Measurements from ENCODE around the gene KCNC4. TPM values are rescaled to one million over a fixed set of nuclear protein-coding genes. Genes with fewer than 3 reads are reported as not detected.

The KCNC4 gene
- total RNA-seq, 1 donor, result 1.4 TPM

DNA sequence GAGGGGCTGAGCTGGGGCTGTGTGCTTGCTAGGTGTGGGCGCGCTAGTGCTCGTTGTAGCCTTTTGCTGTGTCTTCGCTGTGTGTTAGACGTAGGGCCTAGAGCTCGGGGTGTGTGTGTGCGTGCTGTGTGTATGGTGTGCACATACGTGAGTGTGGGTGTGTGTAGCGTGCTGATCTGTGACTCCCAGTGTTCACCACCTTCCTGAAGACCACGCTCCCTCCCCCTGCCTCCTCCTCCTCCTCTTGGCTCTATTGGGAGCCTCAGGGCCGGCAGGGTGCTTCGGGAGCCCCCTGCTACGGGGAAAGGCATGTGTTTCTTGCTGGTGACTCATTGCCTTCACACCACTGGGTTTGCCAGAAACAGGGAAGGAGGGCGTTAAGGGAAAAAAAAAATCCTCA lies 9.4 kb upstream of the KCNC4 start:
- Histone ChIP-seq H3K27me3 (ENCODE audit: insufficient read depth, low read length) (no peaks in the 10 kb centered on the region), H3K4me1 (ENCODE audit: insufficient read depth, low read length) (peaks cover 8% of the 10 kb centered on the region), H3K4me3 (ENCODE audit: insufficient read depth, low read length) (no peak overlapping the region), H3K9me3 (ENCODE audit: low read depth, low read length) (no peaks in the 10 kb centered on the region), H4K20me1 (ENCODE audit: insufficient read depth, low read length) (no peaks in the 10 kb centered on the region), H3K79me2 (ENCODE audit: insufficient read depth, low read length) (no peaks in the 10 kb centered on the region), H2AFZ (ENCODE audit: low read length) (no peak overlapping the region), H3K27ac (ENCODE audit: low read depth, low read length) (no peak overlapping the region), H3K4me2 (ENCODE audit: insufficient read depth, low read length) (no peak overlapping the region), H3K36me3 (ENCODE audit: insufficient read depth, low read length) (no peaks in the 10 kb centered on the region)
- no peak for DNase-seq (ENCODE audit: insufficient read length, low spot score, missing footprints)
- no peak for TF ChIP-seq CTCF (IDR thresholded peaks at IDR 0.05; ENCODE audit: extremely low read depth, low read depth, low read length)

- H3K79me2 ChIP-seq (ENCODE audit: insufficient read depth, low read length), result no peaks in the 10 kb centered on the region
- peak; percentile 36 for DNase-seq (ENCODE audit: insufficient read length, low spot score, missing footprints)
These were observed 8.8 kb upstream of the KCNC4 start for GRCh38 chr1:110201157-110201825.

DNA sequence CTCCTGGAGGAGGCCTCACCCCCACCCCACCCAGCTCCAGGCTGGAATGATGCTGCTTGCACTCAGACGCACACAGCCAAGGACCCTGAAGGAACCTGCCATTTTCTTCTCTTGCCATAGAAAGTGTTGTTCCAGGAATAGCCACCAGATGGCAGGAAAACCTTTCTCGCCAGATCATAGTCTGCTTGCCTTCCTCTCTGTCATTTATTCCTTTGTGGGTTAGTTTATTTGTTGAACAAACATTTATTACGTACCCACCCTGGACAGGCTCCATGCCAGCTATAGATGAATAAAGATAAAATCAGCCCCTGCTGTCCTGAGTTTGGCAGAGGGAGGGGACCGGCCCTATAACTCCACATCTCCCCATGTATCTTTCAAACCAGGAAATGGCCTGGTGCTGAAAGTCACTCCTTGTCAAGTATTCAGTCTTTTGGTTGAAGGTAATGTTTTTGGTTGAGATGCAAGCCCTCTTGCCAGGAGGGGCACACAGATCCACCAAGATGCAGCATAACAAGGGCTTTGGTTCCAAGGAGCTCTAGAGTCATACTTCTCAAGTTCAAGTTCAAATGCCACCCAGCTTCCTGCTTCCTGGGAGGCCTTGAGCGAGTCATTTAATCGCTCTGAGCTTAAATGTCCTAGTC lies 7.0 kb upstream of the KCNC4 start:
- Histone ChIP-seq H3K27me3 (ENCODE audit: insufficient read depth, low read length) (no peaks in the 10 kb centered on the region), H3K4me3 (ENCODE audit: insufficient read depth, low read length) (no peak overlapping the region), H3K36me3 (ENCODE audit: insufficient read depth, low read length) (no peaks in the 10 kb centered on the region), H3K27ac (ENCODE audit: low read depth, low read length) (no peak overlapping the region), H2AFZ (ENCODE audit: low read length) (peak overlapping the region; percentile 66), H4K20me1 (ENCODE audit: insufficient read depth, low read length) (no peaks in the 10 kb centered on the region), H3K9me3 (ENCODE audit: low read depth, low read length) (no peaks in the 10 kb centered on the region), H3K79me2 (ENCODE audit: insufficient read depth, low read length) (no peaks in the 10 kb centered on the region), H3K4me2 (ENCODE audit: insufficient read depth, low read length) (peak overlapping the region; percentile 4), H3K4me1 (ENCODE audit: insufficient read depth, low read length) (peaks cover 8% of the 10 kb centered on the region)
- peak; percentile 87 for TF ChIP-seq CTCF (IDR thresholded peaks at IDR 0.05; ENCODE audit: extremely low read depth, low read depth, low read length)
- peak; percentile 91 for DNase-seq (ENCODE audit: insufficient read length, low spot score, missing footprints)

More at GRCh38 chr1:110201157-110201825, 8.8 kb upstream of the KCNC4 start:
- Histone ChIP-seq H3K27me3 (ENCODE audit: insufficient read depth, low read length) (no peaks in the 10 kb centered on the region), H4K20me1 (ENCODE audit: insufficient read depth, low read length) (no peaks in the 10 kb centered on the region), H3K27ac (ENCODE audit: low read depth, low read length) (no peak overlapping the region), H3K4me2 (ENCODE audit: insufficient read depth, low read length) (no peak overlapping the region), H3K36me3 (ENCODE audit: insufficient read depth, low read length) (no peaks in the 10 kb centered on the region), H3K9me3 (ENCODE audit: low read depth, low read length) (no peaks in the 10 kb centered on the region), H2AFZ (ENCODE audit: low read length) (no peak overlapping the region), H3K4me3 (ENCODE audit: insufficient read depth, low read length) (no peak overlapping the region), H3K4me1 (ENCODE audit: insufficient read depth, low read length) (peaks cover 8% of the 10 kb centered on the region)
- TF ChIP-seq CTCF (IDR thresholded peaks at IDR 0.05; ENCODE audit: extremely low read depth, low read depth, low read length), result no peak

GRCh38 chr1:110205156-110205555 lies 5.0 kb upstream of the KCNC4 start:
- H3K4me1 ChIP-seq (ENCODE audit: insufficient read depth, low read length), result peaks cover 12% of the 10 kb centered on the region
- no peak overlapping the region for H3K4me2 ChIP-seq (ENCODE audit: insufficient read depth, low read length)
- TF ChIP-seq CTCF (IDR thresholded peaks at IDR 0.05; ENCODE audit: extremely low read depth, low read depth, low read length), result no peak
- H3K27ac ChIP-seq (ENCODE audit: low read depth, low read length), result no peak overlapping the region
- no peaks in the 10 kb centered on the region for H3K79me2 ChIP-seq (ENCODE audit: insufficient read depth, low read length)
- H4K20me1 ChIP-seq (ENCODE audit: insufficient read depth, low read length), result no peaks in the 10 kb centered on the region
- DNase-seq (ENCODE audit: insufficient read length, low spot score, missing footprints), result peak; percentile 50
- H3K9me3 ChIP-seq (ENCODE audit: low read depth, low read length), result no peaks in the 10 kb centered on the region
- no peaks in the 10 kb centered on the region for H3K36me3 ChIP-seq (ENCODE audit: insufficient read depth, low read length)
- H3K27me3 ChIP-seq (ENCODE audit: insufficient read depth, low read length), result no peaks in the 10 kb centered on the region
- no peak overlapping the region for H3K4me3 ChIP-seq (ENCODE audit: insufficient read depth, low read length)
- H2AFZ ChIP-seq (ENCODE audit: low read length), result peak overlapping the region; percentile 37
